DMS153 treated with DMSO at 0.1 percent for 48 hours (cell line): ENCODE measurements around the gene CTIF.

Experiments
- DNase-seq: peaks from one replicate; lab custom pipeline; 2025; ENCODE audit not compliant: unreplicated experiment; lab: John Stamatoyannopoulos, UW

The CTIF gene

DNA sequence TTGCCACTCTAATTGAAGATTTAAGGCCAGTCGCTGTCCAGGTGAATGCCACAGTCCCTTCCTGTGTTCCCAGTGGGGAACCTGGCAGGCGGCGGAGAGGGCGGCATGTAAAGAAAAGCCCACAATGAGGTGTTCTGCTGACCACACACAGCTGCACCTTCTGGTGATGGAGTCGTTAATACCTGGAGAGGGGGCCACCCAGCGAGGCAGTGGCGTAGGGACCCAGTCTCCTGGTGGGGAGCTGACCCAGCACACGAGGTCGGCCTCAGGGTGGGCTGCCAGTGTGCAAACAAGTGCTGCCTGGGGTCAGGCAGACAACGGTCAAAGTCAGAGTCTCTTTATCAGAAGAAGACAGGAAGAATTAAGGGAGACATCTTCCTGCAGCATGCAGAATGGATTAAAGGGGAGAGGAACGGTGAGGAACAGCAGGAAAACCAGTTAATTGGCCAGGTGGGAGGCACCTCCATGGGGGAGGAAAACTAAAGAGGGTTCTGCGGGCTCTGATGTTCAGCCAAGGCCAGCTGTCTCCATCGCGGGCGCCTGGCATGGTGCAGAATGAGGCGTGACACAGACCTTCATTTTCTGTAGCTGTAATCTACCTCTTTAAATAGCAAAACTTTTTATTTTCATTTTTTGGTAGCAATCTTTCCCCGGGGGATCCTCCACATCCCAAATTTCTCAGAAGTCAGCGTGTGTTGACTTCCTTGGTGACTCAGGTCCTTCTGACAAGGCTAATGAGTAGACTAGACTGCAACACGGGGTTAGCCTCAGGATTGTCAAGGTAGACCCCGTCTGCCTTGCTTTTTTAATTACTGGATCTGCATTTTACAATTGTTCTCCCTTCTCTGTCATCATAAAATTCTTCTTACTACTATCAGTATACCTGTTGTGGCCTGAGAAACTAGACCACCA lies 333.7 kb downstream of the CTIF start:
- DNase-seq, result no peak

DNA sequence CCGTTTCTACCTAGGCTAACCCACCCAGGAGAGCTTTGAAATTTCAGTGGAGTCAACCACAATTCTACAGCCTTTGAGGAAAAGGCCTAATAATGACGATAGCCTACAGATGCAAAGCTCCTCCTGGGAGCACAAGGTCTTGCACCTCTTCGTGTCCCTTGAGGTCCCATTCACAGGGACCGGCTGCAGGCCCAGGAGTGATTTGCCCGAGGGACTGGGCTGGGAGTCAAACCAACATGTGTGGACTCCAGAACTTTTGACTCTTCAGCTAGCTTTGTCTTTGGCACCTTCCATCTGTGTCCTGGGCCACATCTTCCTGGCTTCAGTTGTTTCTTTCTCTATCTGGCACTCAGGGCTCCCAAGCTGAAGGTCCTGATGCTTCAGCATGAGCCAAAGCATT lies 335.4 kb downstream of the CTIF start:
- no peak for DNase-seq

DNA sequence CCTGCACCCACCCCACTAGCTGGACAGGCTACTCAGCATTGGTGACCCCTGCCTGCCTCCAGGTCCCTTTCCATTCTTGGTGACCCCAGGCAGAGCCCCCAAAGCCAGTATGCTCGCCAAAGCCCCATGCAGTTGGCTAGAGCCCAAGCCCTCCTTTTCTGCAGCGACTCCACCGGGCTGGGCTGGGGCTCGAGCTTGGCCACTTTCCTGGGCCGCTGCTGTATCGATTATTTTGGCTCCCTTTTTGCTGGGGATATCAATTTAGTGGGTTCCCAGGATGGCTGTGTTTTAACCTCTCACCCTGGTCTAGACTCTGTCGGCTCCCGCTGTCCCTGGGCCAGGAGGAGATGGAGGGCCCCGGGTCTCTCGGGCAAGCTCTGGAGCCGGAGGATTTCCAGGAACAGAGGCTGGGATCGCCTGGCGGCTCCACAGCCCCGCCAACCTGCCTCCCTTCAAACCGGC lies 335.9 kb downstream of the CTIF start:
- DNase-seq, result no peak

DNA sequence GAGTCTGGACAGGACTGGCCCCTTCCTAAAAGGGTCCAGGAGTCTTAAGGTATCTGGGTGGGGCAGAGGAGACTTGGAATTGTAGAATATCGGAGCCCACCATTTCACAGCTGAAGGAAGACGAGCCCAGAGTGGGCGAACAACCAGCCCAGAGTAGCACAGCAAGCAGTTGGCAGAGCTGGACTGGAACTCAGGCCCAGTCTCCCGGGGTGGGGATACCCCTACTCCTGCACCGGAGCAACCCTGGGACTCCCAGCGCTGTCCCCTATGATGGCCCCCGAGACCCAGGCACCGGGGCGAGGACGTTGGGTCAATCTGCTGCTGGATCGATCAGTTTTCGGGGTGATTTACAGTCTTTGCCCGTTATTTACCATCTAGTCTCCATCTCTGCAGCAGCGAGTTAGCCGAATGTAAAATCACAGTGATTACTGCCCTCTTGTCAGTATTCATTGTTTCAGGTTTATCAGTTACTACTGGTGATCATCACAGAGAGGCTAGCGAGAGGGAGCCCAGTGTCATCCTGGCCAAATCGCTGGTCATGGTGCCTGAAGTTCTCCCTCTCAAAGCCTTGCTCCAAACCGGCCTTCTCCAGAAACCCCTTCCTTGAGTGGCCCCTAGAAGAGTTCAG lies 336.6 kb downstream of the CTIF start:
- DNase-seq, result no peak

DNA sequence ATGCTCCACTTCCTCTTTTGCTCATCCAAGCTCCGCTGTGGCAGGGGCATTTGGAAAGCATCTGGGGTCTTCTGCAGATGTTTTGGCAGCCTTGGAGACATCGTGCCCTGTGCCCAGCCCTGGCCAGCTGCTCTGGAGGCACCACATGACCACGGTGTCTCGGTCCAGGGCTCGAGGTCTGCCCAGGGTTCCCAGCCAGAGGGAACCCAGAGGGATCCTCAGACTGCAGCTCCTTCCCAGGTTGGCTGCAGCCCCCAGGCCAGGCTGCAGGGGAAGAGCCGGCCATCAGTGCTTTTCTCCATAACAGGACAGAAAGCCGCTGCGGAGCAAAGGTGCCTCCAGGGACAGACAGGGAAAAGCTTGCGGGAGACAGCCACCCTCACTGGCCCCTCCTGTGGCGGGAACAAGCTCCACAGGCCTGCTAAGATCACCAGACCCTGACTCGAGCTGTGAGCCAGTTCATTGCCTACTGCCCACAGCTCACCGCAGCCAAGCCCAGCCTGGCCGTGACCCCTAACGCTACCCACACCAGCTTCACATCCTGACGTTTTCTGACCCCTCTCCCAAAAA lies 337.2 kb downstream of the CTIF start:
- no peak for DNase-seq

DNA sequence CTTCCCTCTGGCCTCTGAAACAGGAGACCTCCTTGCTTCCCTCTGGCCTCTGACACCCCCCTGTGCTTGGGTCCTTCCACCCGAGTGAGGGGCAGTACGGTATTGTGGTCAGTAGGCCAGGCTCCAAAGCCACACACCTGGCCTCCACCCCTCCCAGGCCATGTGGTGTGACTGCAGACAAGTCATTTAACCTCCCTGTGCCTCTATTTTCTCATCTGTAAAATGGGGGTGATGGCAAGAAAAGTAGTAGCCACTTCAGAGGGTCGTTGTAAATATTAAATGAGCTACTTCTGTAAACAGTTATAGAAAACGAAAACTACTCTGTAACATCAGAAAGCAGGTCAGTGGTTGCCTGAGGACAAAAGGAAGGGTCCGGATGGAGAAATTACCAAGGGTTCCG lies 337.8 kb downstream of the CTIF start:
- DNase-seq, result no peak

DNA sequence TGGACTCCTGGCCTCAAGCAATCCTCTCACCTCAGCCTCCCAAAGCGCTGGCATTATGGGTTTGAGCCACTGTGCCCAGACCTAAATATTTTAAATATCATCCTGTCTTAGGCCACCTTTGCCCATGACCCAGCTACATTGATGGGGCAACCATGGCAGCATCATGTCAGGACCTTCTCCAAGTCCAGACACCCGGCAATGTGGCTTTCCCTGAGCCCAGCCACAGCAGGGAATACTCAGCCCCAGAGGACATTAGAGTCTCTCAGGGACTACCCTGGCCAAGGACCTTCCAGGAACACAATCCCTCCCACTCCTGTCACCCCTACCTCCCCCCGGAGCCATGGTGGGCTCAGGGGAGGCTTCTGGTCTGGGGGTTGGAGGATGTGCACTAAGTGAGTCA lies 339.1 kb downstream of the CTIF start:
- no peak for DNase-seq

DNA sequence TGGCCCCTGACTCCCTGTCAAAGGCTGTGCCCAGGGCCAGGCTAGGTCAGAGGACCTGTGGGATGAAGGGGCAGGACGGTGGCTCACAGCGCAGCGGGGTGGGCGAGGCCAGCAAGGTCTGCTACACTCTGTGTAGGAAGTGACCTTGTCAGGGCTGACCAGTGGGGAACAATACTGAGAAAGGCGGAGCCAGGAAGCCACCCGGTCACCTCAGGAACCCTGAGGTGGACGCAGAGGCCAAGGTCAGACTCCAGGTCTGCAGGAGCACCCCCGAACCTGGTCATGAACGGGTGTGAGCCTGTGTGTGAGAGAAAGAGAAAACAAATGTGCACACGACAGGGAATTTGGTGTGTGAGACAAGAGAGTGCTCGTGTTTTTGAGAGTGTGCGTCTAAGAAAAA lies 339.6 kb downstream of the CTIF start:
- DNase-seq, result no peak

DNA sequence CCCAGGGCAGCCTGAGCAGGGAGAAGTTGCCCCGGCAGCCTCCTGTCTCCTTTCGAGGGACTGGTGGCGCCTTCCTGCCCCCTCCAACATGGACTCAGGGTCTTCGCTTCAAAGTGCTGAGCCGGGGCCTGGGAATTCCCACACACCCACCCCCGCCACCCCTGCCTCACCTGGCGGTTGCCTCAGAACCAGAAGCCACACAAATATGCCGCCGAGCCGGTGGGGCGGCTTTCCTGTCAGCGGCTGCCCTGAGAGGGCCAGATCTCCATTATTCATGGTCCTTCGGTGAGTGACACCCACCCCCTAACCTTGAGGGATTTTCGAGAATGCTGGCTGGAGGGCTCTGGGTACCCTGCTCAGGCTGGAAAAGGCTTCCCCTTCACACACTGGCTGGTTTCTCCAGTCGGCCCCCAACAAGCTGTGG lies 340.2 kb downstream of the CTIF start:
- no peak for DNase-seq

DNA sequence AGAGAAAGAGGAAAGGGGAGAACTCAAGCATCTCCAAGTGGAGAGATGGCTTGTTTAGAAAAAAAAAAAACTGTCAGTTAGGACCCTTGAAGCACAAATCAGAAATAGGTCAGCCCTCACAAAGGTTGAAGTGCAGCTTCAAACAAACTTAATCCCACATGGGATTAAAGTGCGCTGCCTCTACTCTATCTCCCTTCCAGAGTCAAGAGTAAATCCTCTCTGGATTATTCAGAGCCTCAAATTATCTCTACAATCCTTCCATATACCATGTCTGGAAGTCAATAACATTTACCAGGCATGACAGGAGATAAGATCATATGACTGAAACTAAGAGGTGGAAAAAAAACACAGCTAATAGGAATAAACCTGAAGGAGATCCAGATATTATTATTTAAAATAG lies 342.1 kb downstream of the CTIF start:
- DNase-seq, result no peak

DNA sequence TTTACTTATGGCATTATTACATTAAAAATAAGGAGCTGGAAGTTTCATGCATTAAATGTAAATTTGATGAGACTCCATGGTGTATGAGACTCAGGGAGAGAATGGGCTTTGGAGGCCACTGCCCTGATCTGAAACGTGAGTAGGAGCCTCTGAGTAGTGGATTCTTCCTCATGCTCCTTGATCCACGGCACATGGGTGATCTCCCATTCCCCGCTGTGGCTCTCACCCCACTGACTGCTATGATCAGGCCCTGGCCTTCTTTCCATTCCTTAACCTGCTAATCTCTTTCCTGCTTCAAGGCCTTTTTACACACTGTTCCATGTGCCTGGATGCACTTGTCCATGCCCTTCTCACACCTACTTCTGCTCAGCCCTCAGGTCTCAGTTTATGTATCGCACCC lies 343.5 kb downstream of the CTIF start:
- no peak for DNase-seq

DNA sequence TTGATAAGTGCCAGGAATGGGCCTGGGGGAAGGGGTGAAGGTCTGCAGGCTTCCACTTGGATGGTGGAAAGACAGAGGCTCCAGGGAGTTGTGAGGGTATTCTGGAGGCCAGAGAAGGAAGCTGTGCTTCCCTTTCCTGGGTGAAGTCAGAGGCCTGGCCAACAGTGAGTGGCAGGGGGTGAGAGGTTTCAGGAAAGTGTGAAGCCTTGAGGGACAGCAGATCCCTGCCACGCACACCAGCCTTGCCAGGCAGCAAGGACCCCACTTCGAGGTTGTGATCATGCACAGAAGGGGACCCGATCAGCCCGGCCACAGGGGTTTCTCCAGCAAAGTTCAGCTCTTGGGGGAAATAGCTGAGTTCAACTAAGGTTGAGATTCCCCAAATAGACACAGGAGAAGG lies 345.5 kb downstream of the CTIF start:
- no peak for DNase-seq

DNA sequence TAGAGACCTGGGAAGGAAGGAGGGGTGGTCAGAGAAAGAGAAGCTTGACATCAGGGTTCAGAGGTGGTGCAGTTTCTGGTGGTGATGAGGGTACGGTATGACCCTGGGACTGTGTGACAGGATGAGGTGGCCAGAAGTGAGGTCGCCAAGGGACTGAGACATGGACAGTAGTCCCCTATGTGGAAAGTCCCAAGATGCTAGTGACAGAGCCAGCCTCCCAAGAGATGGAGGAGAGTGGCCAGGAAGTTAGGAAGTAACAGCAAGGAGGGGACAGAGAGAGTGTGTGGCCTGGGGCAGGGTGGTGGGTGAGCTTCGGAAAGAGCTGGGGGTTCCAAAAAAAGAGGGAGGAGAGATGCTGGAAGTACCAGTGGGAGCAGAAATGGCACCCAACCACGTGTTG lies 345.9 kb downstream of the CTIF start:
- DNase-seq, result no peak

DNA sequence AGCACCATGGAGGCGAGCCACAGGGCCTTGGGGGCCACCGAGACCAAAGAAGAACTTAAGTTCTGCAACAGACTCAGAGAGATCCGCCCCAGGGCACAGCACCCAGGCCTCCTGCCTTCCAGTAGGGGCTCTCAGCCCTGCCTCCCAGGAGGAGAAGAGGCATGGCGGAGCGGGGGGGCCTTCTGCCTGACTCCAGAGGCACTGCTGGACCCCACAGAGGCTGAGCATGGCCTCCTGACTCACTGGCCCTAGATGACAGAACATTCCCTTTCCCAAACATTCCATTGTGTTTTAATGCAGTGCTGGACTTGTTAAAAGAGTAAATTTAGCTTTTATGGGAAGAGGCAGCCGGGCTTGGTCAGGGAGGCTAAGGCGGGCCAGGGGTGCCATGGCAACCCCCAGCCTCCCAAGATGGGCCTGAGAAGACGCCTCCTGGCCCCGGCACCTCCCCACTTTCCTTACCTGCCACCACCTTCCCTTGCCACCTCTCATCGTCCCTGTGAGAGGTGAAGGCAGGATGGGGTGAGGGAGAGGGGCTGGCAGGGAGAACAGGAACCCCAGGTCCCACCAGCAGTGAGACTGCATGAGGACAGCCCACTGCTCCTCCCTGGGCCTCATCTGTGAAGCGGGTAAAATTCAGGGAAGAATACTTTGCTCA lies 346.6 kb downstream of the CTIF start:
- no peak for DNase-seq

DNA sequence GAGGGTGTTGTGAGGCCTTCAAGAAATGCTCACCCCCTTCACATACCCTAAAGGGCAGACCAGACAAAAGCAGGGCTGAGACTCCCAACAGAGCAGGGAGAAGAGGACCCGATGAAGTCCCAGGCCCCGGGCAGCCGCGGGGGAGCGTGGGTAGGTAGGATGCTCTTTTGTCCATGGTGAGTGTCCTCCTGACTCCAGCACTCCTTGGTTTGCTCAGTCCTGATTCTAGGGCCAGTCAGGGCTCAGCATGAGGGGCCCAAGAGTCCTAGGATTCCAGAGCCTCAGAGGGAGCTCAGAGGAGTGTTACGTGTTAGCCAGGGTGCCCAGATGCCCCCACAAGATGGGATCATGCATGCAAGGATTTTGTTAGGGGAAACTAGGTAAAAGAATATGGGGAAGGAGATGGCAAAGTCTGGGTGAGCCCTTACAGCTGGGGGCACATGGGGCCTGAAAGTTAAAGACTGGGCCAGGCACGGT lies 347.1 kb downstream of the CTIF start:
- DNase-seq, result no peak

DNA sequence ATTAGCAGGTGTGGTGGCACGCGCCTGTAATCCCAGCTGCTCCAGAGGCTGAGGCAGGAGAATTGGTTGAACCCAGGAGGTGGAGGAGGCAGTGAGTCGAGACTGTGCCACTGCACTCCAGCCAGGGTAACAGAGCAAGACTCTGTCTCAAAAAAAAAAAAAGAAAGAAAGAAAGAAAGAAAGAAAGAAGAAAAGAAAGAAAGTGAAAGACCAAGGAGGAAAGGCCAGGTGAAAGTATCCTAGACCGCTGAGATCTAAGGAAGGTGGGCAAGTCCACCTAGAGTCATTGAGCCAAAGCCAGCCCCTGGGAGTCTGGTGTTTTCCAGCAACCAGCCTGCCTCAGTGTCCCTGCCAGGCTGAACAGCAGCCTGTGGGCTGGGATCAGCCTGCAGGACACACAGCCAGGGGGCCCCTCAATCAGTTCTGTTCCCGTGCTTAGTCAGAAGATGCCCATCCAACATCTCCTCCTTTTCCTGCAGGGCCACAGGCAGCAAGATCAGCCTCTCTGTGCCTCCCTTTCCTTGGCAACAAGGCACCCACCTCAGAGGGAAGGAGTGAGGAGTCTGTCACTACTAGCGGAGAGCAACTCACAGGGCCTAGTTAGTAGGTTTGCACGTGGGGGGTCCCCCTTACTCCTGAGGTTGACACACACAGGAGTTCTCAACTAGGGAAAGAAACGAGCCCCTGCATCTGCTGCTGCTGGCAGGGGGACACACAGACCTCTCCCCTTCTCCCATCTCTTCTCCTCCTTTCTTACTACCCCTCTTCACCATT lies 347.9 kb downstream of the CTIF start:
- DNase-seq, result no peak

DNA sequence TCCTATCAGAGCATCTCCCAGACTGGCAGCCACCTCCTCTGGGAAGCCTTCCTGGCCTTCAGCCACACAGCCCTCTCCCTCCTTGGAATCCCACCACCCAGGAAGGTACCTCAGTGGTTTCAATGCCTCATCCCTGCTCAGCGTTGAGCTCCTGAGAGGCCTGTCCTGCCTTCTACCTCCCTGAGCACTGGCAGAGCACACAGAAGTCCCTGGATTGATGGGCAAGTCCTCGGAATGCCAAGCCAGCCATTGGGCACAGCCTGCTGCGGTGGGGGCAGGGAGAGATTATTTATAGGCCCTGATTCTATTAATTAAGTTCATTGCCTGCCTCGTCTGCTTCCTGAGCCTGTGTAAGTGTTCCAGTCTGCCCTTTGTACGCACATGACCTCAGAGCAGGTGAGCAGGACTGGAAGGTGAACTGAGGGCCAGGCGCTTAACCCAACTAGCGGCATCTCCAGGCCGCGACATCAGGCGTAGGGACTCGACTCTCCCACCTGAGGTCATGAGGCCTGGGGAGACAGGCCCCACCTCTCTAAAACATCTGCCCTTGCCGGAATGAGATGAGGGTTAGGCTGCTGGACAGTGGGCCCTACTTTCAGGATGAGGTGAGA lies 348.6 kb downstream of the CTIF start:
- no peak for DNase-seq

DNA sequence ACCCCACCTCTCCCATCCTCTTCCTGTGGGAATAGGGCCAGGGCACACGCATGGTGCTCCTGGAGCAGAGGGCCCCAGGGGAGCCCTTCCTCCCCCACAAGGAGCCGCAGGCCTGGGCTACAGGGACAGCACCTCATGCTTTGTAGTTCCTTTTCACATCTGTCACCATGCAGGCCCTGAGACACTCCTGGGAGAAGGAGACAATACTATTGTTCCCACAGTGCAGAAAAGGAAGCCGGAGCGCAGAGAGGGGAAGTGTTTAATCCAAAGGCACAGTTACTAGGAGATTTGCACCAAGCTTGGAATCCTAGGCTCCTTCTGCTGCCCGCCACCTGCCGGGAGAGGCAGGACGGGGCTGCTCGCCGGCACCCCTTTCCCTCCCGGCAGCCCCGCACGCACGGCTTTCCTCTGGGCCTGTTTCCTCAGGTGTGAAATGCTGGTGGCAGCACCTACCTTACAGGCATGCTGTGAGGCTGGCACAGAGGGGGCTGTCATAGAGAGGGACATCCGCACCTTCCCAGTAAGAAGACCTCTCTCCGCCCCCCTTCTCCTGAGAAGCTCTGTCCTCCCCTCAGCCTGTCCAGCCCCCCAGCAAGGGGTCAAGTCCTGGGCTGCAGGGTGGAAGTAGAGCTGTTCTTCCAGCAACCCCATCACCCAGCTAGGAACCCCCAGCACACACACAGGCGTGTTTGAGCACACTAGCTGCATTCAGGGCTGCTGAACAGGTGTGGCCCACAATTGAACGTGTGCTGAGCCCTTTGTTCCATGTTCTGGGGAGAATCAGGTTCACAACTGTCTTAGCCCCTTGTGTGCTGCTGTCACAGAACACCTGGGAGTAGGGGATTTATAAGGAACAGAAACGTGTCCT lies 349.3 kb downstream of the CTIF start:
- no peak for DNase-seq

DNA sequence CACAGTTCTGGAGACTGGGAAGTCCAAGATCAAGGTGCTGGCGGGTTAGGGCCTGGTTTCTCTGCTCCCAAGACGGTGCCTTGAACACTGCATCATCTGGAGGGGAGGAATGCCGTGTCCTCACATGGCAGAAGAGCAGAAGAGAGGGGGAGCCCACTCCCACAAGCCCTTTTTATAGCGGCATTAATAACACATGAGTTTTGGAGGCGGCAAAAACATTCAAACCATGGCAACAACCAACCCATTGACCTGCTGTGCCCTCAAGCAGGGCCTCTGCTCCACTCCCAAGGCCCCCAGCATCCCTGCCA lies 349.9 kb downstream of the CTIF start:
- DNase-seq, result no peak
